Neural progenitor cell (in vitro differentiated cells): Measurements from ENCODE around the gene SH2D3C. TPM values are rescaled to one million over a fixed set of nuclear protein-coding genes. Genes with fewer than 3 reads are reported as not detected.

Experiments
- DNase-seq: peaks from one replicate; pipeline ENCODE4 v3.0.0-alpha.2; 2016; ENCODE audit warnings: low spot score
- H2AFZ ChIP-seq: fragments of 200-600 bp; sonication (generic); replicated peaks from 2 replicates; pipeline ENCODE4 v1.6.1; 2016; ENCODE audit warnings: antibody characterized with exemption
- H3F3A ChIP-seq: fragments of 200-600 bp; sonication (generic); 2 replicates; pipeline ENCODE4 v1.6.1; 2016; ENCODE audit warnings: antibody characterized with exemption, low read depth
- H3K27ac ChIP-seq: fragments of 200-600 bp; sonication (generic); 2 replicates; pipeline ENCODE4 v1.5.1; 2016; ENCODE audit warnings: mild to moderate bottlenecking
- H3K27me3 ChIP-seq: fragments of 200-600 bp; sonication (generic); 2 replicates; pipeline ENCODE4 v1.6.1; 2016; ENCODE audit warnings: mild to moderate bottlenecking, moderate library complexity
- H3K36me3 ChIP-seq: fragments of 200-600 bp; sonication (generic); 2 replicates; pipeline ENCODE4 v1.5.1; 2016
- H3K4me1 ChIP-seq: fragments of 200-600 bp; sonication (generic); 2 replicates; pipeline ENCODE4 v1.6.1; 2016; ENCODE audit warnings: mixed run types
- H3K4me2 ChIP-seq: fragments of 200-600 bp; sonication (generic); 2 replicates; pipeline ENCODE4 v1.6.1; 2016
- H3K4me3 ChIP-seq: fragments of 200-600 bp; sonication (generic); 2 replicates; pipeline ENCODE4 v1.5.1; 2016
- H3K79me2 ChIP-seq: fragments of 200-600 bp; sonication (generic); 2 replicates; pipeline ENCODE4 v1.6.1; 2016; ENCODE audit warnings: low read depth
- H3K9ac ChIP-seq: fragments of 200-600 bp; sonication (generic); 2 replicates; pipeline ENCODE4 v1.6.1; 2016
- H3K9me3 ChIP-seq: fragments of 200-600 bp; sonication (generic); 2 replicates; pipeline ENCODE4 v1.5.1; 2016; ENCODE audit warnings: low read depth
- H4K20me1 ChIP-seq: fragments of 200-600 bp; sonication (generic); 2 replicates; pipeline ENCODE4 v1.6.1; 2016; ENCODE audit warnings: low read depth
- H3K27ac Mint-ChIP-seq: 3 replicates; pipeline ENCODE4 v1.8.0; 2021; ENCODE audit warnings: mixed read lengths
- H3K27me3 Mint-ChIP-seq: 2 replicates; pipeline ENCODE4 v1.8.0; 2022; ENCODE audit warnings: low read depth, mild to moderate bottlenecking, inconsistent platforms, moderate library complexity, mixed read lengths; ENCODE audit not compliant: insufficient read depth
- H3K36me3 Mint-ChIP-seq: 3 replicates; pipeline ENCODE4 v1.8.0; 2021; ENCODE audit warnings: mixed read lengths
- H3K4me1 Mint-ChIP-seq: 3 replicates; pipeline ENCODE4 v1.8.0; 2021; ENCODE audit warnings: mixed read lengths
- H3K4me3 Mint-ChIP-seq: 3 replicates; pipeline ENCODE4 v1.8.0; 2021; ENCODE audit warnings: mild to moderate bottlenecking, moderate library complexity, mixed read lengths
- H3K9me3 Mint-ChIP-seq: 3 replicates; pipeline ENCODE4 v1.8.0; 2020; ENCODE audit warnings: mixed read lengths
- EZH2 ChIP-seq: fragments of 200-600 bp; sonication (generic); IDR thresholded peaks from 2 replicates; pipeline ENCODE4 v1.6.1; 2017; ENCODE audit warnings: antibody characterized with exemption, mild to moderate bottlenecking, moderate library complexity
- EZH2phosphoT487 ChIP-seq: fragments of 200-600 bp; sonication (generic); IDR thresholded peaks from 2 replicates; pipeline ENCODE4 v1.6.1; 2017; ENCODE audit warnings: antibody characterized with exemption
- total RNA-seq: library from RNA; depleted of rRNA; stranded (reverse); fragments of >200 nt; gene quantifications from 2 replicates; pipeline ENCODE4 v1.2.3, GENCODE V29; 2015; ENCODE audit warnings: low replicate concordance
- TF ChIP-seq, protein P1 (sequence below): fragments of 200-600 bp; sonication (generic); IDR thresholded peaks from 2 replicates; pipeline ENCODE4 v1.5.1; 2017; ENCODE audit warnings: antibody characterized with exemption, mild to moderate bottlenecking

SH2D3C gene
- total RNA-seq, 1 donor from 2014 or later: 1.9 TPM

DNA sequence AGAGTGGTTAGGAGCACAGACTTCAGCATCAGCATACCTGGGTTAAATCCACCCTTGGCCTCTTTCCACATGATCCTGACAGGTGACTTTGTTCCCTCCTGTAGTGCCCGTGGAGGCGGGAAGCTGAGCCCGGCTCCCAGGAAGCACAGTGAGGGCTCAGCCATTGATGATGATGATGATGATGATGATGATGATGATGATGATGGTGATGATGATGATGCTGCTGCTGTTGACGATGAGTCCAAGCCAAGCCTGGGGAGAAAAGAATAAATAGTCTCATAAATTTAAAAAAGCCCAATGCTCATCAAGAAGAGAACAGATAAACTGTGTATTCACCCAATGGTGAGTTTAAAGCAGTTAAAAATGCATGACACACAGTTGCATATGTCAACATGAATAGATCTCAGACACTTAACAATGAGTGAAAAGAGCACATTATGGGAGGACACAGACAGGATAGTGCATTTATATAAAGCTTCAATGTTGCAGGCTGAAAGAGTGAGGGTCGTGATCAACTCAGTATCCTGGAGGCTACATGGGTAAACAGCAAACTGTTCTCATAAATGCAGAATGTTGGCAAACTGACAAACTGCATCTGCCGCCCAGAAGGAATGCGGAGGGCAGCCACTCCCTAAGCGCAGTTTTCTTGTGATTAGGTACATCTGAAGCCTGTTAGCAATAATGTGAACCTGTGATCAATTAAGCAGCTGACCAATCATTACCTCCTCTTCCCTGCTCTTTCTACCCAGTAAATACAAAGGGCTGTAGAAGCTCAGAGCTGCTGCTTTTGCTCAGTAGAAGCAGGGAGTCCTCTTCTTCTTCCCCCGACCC, 83.4 kb downstream of the SH2D3C start:
- no peak overlapping the region for H3K27ac Mint-ChIP-seq
- H3K4me3 Mint-ChIP-seq: no peak overlapping the region
- H3K9me3 ChIP-seq: no peaks in the 10 kb centered on the region
- no peaks in the 10 kb centered on the region for H3K27me3 Mint-ChIP-seq
- H3K4me3 ChIP-seq: no peak overlapping the region
- no peaks in the 10 kb centered on the region for H3K79me2 ChIP-seq
- no peak overlapping the region for H3K9ac ChIP-seq
- no peaks in the 10 kb centered on the region for H3K4me1 ChIP-seq
- H3K4me2 ChIP-seq: no peak overlapping the region
- peaks cover 11% of the 10 kb centered on the region for H3K4me1 Mint-ChIP-seq
- TF ChIP-seq EZH2: no peak
- TF ChIP-seq, protein P1, sequence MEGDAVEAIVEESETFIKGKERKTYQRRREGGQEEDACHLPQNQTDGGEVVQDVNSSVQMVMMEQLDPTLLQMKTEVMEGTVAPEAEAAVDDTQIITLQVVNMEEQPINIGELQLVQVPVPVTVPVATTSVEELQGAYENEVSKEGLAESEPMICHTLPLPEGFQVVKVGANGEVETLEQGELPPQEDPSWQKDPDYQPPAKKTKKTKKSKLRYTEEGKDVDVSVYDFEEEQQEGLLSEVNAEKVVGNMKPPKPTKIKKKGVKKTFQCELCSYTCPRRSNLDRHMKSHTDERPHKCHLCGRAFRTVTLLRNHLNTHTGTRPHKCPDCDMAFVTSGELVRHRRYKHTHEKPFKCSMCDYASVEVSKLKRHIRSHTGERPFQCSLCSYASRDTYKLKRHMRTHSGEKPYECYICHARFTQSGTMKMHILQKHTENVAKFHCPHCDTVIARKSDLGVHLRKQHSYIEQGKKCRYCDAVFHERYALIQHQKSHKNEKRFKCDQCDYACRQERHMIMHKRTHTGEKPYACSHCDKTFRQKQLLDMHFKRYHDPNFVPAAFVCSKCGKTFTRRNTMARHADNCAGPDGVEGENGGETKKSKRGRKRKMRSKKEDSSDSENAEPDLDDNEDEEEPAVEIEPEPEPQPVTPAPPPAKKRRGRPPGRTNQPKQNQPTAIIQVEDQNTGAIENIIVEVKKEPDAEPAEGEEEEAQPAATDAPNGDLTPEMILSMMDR: no peak
- TF ChIP-seq EZH2phosphoT487: no peak
- H3K36me3 ChIP-seq: no peaks in the 10 kb centered on the region
- H3K27ac ChIP-seq: no peak overlapping the region
- no peaks in the 10 kb centered on the region for H3K27me3 ChIP-seq
- no peaks in the 10 kb centered on the region for H4K20me1 ChIP-seq
- H3K36me3 Mint-ChIP-seq: peaks cover 10% of the 10 kb centered on the region
- H2AFZ ChIP-seq: no peak overlapping the region
- H3K9me3 Mint-ChIP-seq: no peaks in the 10 kb centered on the region
- peaks cover 12% of the 10 kb centered on the region for H3F3A ChIP-seq
- no peak for DNase-seq

- no peak overlapping the region for H2AFZ ChIP-seq
- H3K4me3 ChIP-seq: no peak overlapping the region
- no peaks in the 10 kb centered on the region for H3K9me3 ChIP-seq
- Mint-ChIP-seq H3K4me3 (no peak overlapping the region), H3K27ac (no peak overlapping the region), H3K9me3 (no peaks in the 10 kb centered on the region), H3K4me1 (peaks cover 10% of the 10 kb centered on the region), H3K36me3 (peaks cover 17% of the 10 kb centered on the region), H3K27me3 (peaks cover 3% of the 10 kb centered on the region)
- DNase-seq: no peak
- no peak overlapping the region for H3K9ac ChIP-seq
- H3K4me2 ChIP-seq: no peak overlapping the region
- H3K27ac ChIP-seq: no peak overlapping the region
- no peaks in the 10 kb centered on the region for H3K79me2 ChIP-seq
- peaks cover 12% of the 10 kb centered on the region for H3F3A ChIP-seq
- H3K36me3 ChIP-seq: no peaks in the 10 kb centered on the region
- no peaks in the 10 kb centered on the region for H3K4me1 ChIP-seq
- TF ChIP-seq EZH2 (no peak), EZH2phosphoT487 (no peak)
- TF ChIP-seq, protein P1: no peak
- no peaks in the 10 kb centered on the region for H4K20me1 ChIP-seq
- H3K27me3 ChIP-seq: no peaks in the 10 kb centered on the region
These were observed 84.8 kb downstream of the SH2D3C start for GRCh38 chr9:127693697-127694096.

GRCh38 chr9:127693143-127693542, 85.3 kb downstream of the SH2D3C start:
- TF ChIP-seq EZH2 (no peak), EZH2phosphoT487 (no peak)
- TF ChIP-seq, protein P1: no peak
- Histone ChIP-seq H3K27ac (no peak overlapping the region), H3K4me3 (no peak overlapping the region), H3K4me2 (no peak overlapping the region), H3K9ac (no peak overlapping the region), H3K27me3 (no peaks in the 10 kb centered on the region), H3F3A (peaks cover 8% of the 10 kb centered on the region), H4K20me1 (no peaks in the 10 kb centered on the region), H3K79me2 (no peaks in the 10 kb centered on the region), H3K36me3 (no peaks in the 10 kb centered on the region), H3K9me3 (no peaks in the 10 kb centered on the region), H3K4me1 (no peaks in the 10 kb centered on the region), H2AFZ (no peak overlapping the region)
- peaks cover 17% of the 10 kb centered on the region for H3K36me3 Mint-ChIP-seq
- peaks cover 3% of the 10 kb centered on the region for H3K27me3 Mint-ChIP-seq
- no peaks in the 10 kb centered on the region for H3K9me3 Mint-ChIP-seq
- no peak for DNase-seq
- no peak overlapping the region for H3K27ac Mint-ChIP-seq
- no peak overlapping the region for H3K4me3 Mint-ChIP-seq
- peaks cover 10% of the 10 kb centered on the region for H3K4me1 Mint-ChIP-seq
